HG03095 (cell line): ENCODE measurements around the gene OR52W1.
A peak's percentile ranks its signal among the peaks of the same experiment; 100 is the strongest.

Experiments used
- ATAC-seq: cut with Tn5 transposase; IDR thresholded peaks from one replicate; pipeline ENCODE4 v1.9.1; 2021; ENCODE audit warnings: moderate library complexity; ENCODE audit not compliant: unreplicated experiment

The OR52W1 gene, protein sequence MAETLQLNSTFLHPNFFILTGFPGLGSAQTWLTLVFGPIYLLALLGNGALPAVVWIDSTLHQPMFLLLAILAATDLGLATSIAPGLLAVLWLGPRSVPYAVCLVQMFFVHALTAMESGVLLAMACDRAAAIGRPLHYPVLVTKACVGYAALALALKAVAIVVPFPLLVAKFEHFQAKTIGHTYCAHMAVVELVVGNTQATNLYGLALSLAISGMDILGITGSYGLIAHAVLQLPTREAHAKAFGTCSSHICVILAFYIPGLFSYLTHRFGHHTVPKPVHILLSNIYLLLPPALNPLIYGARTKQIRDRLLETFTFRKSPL

GRCh38 chr11:6199174-6199810, at the start of gene OR52W1:
Gene OR52W1 (plus strand): TSS chr11:6199224. CDS start chr11:6199224, 0 bp downstream.
- ATAC-seq: no peak

GRCh38 chr11:6151117-6151516, 47.9 kb upstream of the OR52W1 start:
- ATAC-seq: no peak

- ATAC-seq: no peak
Measured at GRCh38 chr11:6152126-6152525, 46.9 kb upstream of the OR52W1 start.

GRCh38 chr11:6156628-6157359, 42.2 kb upstream of the OR52W1 start:
- no peak for ATAC-seq

DNA sequence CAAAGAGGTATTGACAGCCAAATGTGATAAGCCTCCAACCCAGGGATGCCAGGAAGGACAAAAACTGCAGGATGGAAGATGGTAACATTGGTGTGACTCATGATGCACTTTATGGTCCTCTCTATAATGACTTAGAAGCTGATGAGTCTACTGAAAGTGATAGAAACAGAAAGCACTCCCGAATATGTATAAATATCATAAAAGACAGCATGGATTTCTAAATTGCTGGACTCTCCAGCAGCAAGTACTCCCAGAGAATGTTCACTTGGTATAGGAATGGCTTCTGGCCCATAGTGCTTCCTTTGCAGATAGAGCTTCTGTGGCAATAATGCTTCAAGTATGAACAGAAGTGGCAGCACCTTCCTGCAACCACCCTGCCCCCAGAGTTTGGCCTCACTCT, 28.8 kb upstream of the OR52W1 start, which contains the start of gene OR52B2:
TSS of gene OR52B2 (minus strand) at position 101 of the 400 bp plus-strand sequence. CDS start at position 101, 0 bp downstream.
- no peak for ATAC-seq

- no peak for ATAC-seq
Measured at GRCh38 chr11:6175440-6175839, 23.6 kb upstream of the OR52W1 start.

- ATAC-seq: no peak
Measured at GRCh38 chr11:6191742-6192141, 7.3 kb upstream of the OR52W1 start.

DNA sequence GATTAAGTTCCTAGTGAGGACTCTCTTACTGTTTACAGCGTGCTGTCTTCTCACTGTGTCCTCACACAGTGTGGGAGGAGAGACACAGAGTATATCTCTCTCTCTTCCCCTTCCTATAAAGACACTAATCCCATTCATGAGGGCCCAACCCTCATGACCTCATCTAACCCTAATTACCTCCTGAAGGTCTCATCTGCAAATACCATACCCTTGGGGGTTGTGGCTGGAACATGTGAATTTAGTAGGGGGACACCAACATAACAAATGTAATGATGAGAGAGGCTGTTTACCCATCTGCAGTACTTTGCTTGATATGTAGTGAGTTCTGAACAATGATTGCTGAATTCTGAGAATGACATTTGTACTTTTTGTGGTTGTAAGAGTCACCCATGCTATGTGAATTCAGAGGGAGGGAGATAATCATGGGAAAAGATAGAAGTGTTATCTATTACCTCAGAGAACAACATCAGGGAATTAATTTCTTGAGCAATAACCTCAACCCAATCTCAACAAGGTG, 4.9 kb upstream of the OR52W1 start:
- no peak for ATAC-seq

GRCh38 chr11:6196396-6196795, 2.6 kb upstream of the OR52W1 start:
- no peak for ATAC-seq

GRCh38 chr11:6197466-6198200, 1.4 kb upstream of the OR52W1 start:
- no peak for ATAC-seq

- no peak for ATAC-seq
Measured at GRCh38 chr11:6200975-6201374, 2.0 kb downstream of the OR52W1 start.

DNA sequence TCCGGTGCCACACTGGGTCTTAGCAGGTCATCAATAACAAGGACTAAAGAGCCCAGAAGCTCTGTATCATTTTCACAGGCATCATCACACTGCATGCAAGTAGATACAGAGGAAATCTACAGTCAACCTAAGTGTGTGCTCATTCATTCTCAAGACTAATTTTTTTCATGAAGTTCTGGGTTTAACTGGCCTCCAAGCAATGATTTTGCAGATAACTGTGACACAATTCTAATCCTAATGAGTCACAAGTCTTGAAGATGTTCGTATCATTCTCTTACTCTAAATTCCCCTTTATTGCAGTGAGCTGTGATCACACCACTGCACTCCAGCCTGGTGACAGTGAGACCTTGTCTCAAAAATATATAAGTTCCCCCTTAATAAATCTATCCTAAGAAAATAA, 2.5 kb downstream of the OR52W1 start:
- ATAC-seq: no peak

DNA sequence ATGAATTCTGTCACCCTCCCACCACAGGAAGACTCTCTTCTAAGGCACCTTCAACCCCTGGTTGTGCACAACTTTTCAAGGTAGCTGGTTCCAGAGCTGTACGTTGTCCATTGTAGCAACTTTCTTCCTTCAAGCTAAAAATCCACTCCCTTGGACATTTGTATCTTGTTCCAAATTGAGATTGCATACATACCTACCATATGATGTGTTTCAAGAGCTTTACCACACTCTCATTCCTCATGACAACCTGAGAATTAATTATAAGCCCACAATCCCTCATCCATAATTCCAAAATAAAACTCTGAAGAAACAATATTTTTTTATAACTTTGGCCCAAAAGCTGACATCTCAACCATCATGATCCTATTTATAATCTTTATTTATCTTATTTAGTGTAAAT, 3.0 kb downstream of the OR52W1 start:
- ATAC-seq: no peak

DNA sequence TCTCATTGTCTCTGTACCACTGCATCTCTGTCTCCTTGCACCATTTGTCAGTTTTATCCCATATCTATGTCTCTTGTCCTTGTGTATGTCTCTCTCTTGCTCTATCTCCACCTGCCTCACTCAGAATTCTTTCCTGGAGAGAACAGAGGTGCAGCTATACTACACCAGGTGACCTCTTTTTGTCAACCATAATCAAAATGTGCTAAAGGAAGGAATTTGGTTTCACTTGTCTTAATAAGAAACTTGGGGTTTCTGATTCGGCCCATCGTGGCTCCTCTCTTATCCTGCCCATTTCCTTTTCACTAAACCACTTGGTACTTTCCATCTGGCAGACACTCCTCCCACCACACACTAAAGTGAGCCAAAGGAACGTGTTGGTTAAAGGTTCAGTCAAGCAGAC, 4.3 kb downstream of the OR52W1 start:
- ATAC-seq: peak; percentile 72

DNA sequence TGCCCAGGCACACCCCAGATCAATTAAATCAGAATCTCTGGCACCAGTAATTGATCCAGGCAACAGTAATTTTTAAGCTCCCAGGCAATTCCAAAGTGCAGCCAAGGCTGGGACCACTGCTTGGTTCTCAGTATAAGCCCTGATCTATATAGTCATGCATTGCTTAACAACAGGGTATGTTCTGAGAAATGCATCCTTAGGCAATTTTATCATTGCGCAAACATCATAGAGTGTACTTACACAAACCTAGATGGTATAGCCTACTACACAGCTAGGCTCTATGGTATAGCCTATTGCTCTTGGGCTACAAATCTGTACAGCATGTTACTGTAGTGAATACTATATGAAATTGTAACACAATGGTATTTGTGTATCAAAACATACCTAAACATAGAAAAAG, 5.7 kb downstream of the OR52W1 start:
- no peak for ATAC-seq

DNA sequence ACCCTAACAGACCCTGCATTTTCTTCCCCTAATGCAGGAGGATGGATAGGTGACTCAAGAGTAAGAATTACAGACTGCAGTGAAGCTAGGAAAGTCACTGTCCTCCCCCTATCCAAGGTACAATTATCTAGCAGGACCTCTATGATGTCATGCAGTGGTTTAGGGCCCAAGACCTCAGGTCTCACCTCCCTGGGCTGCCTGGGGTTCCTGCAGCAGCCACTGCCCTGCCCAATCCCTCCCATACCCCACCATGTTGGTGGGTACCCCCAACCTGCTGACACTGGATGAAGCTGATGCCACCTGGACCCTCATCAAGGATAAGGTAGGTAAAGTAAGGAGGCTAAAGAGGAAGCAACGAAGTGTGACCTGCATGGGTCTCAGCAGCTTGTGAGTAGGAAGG, 6.3 kb downstream of the OR52W1 start, which contains the start of gene C11orf42:
TSS of gene C11orf42 (plus strand) at position 192 of the 400 bp plus-strand sequence. CDS start at position 251, 59 bp downstream.
- ATAC-seq: no peak

- ATAC-seq: no peak
Measured at GRCh38 chr11:6206456-6207180, 7.6 kb downstream of the OR52W1 start.

DNA sequence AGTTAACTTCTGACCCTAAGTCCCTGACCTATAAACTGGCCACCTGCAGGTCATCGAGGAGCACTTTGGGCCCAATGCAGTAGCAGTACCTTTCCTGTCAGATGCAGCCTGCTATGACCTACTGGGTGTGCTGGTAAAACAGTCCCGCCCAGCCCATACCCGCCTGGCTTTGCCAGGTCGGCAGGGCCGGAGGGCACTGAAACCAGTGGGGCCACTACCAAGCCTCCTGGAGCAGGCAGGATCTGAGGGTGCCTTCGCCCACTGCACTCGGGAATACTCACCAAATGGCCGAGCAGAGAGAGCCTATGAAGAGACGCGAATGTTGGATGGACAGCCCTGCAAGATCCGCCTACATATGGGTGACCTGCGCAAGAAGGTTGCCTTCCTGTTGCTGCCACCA, 10.8 kb downstream of the OR52W1 start:
- no peak for ATAC-seq

DNA sequence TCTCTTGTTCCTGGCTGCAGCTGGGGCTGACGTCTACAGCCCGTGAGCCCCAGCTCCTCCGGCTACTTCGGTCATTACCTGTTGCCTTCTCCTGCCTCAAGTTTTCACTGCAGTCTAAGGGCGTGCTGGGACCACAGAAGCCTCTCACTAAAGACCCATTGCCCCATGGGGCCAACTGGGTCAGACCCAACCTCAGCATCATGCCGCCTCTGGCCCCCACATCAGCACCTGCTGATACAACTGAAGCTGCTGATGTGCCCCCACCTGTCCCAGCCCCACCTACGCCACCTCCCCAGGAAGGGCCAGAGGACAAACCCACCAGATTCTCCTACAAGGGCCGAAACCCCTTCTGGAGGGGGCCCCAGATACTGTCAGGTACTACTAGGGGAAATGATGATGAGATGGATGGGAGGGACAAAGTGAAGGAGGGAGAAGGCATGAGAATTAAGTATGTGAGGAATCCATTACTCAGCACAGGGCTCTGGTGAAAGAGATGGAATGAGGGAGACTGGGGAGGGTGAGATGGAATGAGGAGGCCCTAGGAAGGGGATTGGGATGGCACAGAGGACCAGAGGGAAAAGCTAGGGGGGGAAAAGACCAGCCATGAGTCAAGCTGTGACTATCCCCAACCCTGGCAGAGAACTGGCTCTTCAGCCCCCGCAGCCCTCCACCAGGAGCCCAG, 11.4 kb downstream of the OR52W1 start:
- ATAC-seq: no peak

DNA sequence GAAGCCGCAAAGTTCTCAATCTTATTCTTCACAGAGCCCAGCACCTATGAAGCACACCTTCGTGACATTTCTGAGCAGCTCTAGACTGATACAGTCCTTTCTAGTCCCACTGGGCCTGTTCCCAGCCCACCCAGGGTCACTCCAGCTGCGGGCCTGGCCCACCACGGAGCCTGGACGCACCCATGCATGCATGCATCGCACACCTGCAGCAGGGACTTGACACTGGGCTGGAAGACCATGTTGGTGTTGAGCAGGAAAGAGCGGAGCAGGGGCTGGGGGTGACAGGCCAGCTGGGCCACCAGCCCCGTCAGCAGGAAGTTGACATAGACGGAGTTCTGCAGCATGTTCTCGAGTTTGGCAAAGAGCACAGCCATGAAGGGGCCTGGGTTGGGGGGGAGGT, 15.5 kb downstream of the OR52W1 start:
- ATAC-seq: no peak
